Stimulated activated CD4-positive, alpha-beta T cell treated with anti-CD3 and anti-CD28 coated beads, Interleukin-4, amount 100 ng/mL, for 1 hour (primary cell): Measurements from ENCODE around the gene RANBP6.
"Not testable (repeated sequence)": the region's sequence is repeated elsewhere in the genome, so short reads cannot be mapped to it uniquely, and the experiment has no call there.

Experiments used
- DNase-seq: peaks from one replicate; pipeline ENCODE4 v3.0.0-alpha.2; 2020

The RANBP6 gene

DNA sequence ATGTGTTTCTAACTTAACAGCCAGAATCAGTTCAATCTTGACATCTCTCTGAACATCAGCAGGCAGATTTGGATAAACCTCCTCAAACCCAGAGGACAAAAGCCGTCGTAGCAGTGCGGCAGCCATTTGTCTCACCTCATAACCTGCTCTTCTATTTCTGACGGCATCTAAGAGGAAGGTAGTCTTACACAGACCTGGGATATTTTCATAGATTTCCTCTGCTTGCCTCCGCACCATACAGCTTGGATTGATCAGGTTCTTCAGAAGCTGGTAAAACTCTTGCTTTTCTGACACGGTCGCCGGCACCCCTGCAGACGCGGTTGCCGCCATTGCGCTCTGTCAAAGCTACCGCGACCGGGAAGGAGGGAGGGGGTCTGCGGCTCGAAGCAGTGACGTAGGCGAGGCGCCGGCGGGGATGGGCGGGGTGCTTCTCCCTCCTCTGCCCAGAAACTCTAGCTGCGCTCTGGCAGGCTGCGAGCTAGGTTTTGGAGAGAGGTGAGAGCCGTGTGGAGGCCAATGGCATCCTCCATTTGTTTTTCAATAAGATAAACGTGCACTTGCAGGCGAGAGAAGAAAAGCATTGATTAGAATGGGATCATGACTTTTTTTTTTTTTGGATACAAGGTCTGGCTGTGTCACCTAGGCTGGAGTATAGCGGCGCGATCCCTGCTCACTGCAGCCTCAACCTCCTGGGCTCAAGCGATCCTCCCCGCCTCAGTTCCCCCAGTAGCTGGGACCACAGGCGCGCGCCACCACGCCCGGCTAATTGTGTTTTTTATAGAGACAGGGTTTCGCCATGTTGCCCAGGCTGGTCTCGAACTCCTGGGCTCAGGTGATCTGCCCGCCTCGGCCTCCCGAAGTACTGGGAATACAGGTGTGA, at the start of gene RANBP6:
RANBP6 (minus strand) TSS at position 347 of the 880 bp plus-strand sequence; CDS start at position 330, 17 bp downstream.
- peak; percentile 90 for DNase-seq

DNA sequence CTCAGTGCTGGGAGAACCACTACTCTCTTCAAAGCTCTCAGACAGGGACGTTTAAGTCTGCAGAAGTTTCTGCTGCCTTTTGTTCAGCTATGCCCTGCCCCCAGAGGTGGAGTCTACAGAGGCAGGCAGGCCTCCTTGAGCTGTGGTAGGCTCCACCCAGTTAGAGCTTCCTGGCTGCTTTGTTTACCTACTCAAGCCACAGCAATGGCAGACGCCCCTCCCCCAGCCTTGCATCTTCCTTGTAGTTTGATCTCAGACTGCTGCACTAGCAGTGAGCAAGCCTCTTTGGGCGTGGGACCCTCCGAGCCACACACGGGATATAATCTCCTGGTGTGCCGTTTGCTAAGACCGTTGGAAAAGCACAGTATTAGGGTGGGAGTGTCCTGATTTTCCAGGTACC, 47.7 kb upstream of the RANBP6 start:
- not testable (repeated sequence) for DNase-seq

DNA sequence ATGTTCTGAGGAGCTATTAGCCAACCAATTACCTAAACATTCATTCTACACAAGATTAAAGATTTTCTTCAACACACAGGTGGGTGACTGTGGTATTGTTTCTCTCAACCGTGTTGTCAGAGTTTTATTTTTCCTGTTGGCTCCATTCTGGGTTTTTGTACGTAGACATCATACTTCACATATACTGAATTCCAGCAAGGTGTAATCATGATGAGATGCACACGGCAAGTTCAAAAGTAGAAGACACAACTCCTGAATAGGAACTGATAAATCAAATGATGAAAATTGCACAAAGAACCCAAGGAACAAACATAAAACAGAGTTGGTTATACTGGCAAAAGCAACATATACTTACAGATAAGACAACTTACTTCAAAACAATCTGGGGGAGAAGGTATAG, 40.2 kb upstream of the RANBP6 start:
- DNase-seq: no peak

DNA sequence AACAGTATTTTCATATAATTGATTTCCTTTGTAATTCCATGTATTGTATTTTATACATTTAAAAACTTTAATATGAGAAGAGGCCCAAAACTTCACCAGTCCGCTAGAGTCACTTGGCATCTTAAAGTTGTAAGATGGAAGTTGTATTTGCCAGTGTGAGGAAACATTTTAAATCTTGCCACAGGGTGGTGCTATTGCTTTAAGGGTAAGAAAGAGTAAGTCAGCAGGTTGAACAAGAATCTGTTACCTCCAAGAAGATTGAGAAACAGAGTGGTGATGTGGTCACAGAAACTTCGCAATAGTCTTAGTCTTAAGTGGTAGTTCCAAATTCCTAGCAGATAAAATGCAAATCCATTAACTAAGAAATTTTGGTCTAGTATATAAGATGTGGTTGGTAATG, 39.8 kb upstream of the RANBP6 start:
- no peak for DNase-seq

DNA sequence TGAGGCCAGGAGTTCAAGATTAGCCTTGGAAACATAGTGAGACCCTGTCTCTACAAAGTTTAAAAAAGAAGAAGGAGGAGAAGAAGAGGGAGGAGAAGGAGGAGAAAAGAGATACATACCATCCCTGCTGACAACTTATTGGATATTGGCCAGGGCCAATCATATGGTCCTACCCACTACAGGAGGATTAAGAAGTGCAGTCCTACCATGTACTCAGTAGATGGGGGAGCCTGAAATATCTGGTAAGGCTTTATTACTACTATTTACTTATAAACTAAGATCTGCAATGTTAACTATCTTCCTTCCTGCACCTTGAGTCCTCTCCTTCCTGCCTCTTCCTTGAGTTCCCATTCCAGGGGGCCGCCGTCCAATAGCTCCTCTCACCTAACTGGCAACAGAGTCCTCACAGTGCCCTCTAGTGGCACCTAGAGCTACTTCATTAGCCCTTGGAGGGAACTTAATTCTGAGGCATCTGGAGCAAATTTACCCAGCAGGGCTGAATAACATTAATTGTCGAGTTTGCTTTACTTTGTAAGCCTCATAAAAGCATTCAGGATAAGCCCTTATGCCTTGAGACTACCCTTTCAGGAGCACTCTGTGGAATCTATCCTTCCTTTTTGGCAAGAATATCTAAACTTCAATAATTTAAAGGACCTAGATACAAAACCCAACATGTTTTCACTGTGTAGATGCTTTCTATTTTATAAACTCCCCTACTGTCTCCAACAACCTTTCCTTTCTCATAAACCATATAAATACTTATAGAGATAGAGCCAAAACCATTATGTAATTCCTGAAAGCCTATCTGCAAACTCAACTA, 39.1 kb upstream of the RANBP6 start:
- peak; percentile 47 for DNase-seq

DNA sequence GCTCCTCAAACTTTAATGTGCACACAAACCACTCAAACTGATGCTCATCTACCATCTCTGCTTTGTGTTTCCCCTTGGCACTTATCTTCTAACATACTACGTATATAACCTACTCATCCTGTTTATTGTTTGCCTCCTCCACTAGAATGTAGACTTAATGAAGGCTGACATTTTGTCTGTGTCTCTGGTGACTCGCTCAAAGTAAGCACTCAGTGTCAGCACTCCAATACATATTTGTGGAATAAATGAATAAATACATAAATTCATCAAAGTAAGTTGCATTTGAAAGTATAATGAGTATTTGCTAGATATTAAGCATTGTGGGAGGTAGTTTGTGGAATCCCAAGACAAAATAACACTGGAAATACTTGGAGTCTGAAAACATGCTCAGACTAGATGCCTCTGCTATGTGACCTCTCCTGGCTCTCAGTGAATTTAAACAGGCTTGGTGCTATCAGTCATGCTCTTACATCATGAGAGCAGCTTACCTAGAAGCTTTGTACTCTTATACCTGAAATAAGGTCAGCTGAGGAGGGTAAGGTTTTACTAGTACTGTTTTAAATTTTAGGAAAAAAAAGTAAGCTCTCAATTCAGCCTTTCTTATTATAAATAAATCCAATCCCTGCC, 37.0 kb upstream of the RANBP6 start:
- no peak for DNase-seq

DNA sequence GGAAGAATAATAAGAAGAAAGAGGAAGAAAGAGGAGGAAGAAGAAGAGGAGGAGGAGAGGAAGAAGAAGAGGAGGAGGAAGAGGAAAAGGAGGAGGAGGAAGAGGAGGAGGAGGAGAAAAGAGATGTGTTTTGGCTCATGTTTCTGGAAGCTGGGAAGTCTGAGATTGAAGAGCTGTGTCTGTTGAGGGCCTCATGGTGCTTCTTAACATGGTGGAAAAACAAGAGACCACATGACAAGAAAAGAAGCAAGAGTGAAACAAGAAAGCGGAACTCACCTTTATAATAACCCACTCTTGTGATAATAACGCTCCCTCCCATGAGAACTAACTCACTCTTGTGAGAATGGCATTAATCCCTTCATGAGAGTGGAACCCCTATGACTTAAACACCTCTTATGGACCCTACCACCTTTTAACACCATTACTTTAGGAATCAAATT, 36.1 kb upstream of the RANBP6 start:
- no peak for DNase-seq

DNA sequence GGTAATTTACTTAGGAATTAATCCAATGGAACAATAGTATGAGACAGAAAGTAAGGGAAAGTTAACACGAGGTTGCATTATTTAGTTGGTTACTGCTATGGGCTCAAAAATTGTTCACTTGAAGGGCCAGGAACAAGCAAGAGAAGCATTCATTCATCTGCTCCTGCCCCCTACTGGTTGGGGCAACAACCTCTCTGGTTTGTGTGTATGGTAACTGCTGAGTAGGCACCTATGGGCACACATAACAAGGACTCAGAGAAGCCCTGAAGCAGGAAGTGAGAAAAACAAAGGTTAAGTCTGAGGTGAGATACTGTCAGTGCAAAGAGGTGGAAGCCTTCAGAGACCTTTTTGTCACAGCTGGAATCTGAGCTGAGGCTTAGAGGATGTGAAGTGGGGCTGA, 34.4 kb upstream of the RANBP6 start:
- DNase-seq: no peak

DNA sequence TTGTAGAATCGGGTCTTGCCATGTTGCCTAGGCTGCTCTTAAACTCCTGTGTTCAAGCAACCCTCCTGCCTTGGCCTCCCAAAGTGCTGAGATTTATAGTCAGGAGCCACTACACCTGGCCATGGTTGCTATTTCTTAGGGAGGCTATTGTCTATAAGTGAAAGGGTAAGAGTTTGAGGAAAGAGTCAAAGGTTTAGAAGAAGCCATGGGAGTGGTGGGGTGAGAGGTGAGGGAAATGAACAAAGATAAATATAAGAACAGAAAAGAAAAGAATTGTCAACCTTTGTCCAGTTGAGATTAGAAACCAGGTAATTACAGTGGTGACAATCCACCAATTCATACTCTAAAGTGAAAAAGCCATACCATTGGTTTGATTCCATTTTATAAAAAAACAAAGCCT, 32.6 kb upstream of the RANBP6 start:
- DNase-seq: no peak

DNA sequence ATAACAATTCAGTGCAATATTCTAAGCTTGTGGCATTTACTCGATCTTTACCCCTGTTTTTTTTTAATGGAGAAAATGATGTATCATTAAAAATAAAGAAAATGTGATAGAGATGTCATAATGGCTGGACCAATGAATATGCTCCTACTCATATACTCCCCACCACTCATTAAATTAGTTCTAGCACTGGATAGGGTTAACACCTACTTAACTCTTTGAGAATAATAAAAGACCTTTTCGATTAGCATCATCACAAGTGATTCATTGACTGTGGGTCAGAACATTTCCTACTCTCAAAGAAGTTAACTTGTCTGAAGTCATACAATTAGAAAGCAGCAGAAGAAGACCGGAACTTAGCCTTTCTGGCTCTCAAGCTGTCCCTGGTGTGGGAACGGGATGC, 31.6 kb upstream of the RANBP6 start:
- no peak for DNase-seq

DNA sequence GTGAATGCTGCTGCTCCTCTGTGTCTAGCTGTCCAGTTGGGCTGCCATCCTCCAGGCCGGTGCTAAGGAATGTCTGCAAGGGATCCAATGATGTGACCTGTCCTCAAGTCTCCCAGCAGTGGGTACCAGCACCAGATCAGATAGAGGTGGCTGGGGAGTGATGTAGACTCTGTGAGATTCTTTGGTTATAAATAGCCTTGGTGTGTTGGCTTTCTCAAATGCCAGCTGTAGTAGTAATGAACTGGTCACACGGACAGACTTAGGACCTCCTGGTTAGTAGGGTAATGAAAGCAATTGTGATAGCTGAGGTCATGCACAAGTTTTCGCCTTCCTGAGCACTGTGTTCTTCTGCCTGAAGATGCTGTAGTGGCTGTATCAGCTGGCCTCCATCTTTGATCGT, 29.9 kb upstream of the RANBP6 start:
- DNase-seq: no peak

DNA sequence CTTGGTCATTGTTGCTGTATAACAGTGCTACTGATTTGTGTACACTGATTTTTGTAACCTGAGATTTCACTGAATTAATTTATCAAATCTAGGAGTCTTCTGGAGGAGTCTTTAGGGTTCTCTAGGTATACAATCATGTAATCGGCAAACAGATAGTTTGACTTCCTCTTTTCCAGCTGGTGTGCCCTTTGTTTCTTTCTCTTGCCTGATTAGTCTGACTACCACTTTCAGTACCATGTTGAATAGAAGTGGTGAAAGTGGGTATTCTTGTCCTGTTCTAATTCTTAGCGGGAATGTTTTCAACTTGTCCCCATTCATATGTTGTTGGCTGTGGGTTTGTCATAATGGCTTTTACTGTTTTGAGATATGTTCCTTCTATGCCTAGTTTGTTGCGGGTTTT, 24.7 kb upstream of the RANBP6 start:
- no peak for DNase-seq

DNA sequence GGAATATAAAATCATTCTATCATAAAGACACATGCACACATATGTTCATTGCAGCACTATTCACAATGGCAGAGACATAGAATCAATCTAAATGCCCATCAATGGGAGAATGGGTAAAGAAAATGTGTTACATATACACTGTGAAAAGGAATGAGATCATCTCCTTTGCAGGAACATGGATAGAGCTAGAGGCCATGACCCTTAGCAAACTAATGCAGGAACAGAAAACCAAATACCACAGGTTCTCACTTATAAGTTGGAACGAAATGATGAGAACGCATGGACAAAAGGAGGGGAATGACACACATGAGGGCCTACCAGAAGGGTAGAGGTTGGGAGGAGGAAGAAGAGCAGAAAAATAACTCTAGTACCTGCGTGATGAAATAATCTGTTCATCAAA, 21.0 kb upstream of the RANBP6 start:
- no peak for DNase-seq

DNA sequence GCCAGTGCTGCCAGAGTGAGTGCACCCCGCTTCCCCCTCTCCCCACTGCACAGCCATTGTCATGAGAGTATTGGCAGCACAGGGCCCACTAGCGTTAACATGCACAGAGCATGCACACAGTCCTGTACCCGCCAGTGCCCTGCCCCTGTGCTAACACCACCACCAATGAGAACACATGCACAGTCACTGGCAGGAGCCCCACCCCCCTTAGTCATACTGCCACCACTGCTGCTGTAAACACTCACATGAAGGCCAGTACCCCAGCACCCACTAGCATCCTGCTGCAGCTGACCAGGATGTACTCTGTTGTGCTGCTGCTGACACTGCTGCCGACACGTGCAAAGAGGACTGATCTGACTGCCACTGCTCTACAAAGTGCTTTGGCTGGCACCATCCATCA, 19.5 kb upstream of the RANBP6 start:
- DNase-seq: no peak

DNA sequence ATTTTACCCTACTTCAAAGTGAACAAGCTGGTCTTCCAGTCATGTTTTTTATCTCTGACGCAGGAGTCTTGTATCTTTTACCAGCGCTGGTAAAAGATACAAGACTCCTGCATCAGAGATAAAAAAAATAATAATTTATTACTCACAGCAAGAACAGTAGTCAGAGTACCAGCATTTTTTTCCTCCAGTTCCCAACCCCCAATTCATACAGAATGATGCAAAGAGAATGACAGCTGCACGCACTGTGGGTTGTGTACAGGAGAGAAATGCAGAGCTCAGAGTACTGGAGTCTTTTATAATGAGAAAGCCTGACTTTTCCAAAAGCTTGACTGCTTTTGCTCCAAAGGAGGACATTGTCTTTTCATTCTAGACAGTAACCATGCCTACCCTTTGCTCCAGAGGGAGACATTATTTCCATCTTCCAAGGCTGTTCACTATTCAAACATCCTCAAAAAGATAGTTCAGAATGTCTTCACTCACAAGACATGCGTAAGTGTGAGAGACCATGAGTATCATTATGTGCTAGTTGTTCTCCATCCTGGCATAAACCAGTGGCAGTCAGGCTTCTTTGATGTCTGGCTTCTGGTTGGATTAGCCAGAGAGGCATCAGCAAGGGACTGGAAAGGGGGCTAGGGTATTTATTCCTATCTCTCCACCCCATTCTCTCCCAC, 14.3 kb upstream of the RANBP6 start:
- no peak for DNase-seq

DNA sequence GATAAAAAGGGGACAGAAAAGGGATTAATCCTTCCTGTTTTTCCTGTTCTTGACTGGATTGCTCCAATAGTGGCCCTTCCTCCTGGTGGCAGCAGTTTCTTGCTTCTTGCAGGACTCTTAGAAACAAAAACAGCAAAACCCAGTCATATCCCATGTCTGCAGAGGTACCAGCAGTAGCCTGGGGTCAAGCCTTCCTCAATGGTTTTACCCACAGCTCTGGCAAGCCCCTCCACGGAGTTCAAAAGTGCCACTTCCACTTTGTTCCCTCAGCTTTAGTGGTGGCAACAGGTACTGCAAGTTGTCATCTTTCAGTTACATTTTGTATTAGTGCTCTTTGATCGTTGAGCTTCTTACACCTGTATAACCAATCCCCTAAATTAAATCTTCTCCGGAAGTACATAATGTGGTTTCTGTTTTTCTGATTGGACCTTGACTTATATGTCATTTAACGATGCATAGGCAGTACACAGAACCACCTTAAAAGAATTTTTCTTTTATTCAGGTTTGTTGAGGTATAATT, 8.7 kb upstream of the RANBP6 start:
- no peak for DNase-seq

DNA sequence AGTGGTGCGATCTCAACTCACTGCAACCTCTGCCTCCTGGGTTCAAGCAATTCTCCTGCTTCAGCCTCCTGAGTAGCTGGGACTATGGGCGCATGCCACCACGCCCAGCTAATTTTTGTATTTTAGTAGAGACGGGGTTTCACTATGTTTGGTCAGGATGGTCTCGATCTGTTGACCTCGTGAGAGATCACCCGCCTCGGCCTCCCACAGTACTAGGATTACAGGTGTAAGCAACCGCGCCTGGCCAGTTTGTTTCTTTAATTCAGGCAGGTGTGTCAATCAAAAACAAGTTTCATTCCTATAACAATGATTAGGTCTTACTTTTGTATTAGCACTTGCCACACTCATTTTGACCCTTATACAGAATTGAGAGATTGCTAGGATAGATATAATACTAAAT, 1.6 kb upstream of the RANBP6 start:
- DNase-seq: not testable (repeated sequence)

DNA sequence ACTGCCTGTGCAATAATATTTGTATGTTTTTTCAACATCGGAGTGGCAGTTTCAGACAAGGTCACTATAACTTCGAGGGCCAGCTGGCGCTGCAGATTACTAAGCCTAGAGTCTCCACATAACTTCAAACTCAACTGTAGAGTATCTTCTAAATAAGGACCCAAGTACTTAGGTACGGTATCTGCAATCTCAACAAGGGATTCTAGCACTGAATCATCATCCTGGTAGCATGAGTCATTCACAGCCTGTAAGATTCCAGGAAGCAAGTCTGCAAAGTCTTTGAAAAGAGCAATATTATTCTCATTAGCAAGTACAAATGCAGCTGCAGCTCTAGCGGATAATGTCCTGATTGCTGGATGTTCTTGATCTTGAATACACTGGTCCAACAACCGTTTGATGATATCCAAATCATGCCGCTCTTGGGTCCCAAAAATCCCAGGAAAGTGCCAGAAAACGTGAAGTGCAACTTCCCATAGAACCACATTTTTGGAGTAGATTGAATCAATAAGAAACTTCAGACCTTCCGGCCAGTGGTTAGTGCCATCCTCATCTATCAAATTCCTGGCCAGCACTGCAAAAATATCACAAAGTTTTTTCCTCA, 654 bp downstream of the RANBP6 start:
- DNase-seq: no peak

DNA sequence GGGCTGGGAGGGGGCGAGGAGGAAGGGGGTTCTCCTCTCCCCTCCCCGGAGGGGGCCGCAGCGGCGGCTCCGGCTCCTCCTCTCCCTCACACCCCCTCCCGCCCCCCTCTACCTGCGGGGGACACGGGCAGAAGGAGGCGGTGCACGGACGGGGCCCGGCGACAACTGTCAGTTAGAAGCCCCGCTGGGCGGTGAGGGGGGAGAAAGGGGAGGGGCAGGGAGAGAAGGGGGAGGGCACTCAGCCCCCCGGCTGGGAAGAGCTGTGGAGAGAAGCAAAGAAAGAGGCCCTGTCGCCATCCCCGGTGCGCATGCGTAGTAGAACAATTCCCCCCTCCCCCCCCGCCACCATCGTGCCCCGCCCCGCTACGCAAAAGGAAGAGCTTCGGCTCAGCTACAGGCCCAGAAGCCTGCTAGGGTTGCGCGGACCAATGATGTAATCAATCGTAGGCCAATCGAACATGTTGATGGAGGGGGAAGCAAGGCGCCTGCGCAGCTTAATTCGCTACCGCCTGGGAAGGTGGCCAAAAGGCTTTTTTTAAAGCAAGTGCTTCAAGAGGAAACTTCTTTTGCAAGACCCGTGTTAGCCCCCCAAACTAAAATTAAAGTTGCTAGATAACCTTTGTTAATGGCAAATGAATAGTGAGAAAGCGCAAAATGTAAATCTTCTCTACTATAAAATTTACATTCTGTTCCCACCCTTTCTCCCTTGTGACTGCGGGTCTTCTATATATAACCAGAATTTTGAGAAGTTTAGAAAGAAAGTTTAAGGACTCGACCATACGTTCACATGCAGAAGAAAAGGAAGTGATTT, 7.0 kb downstream of the RANBP6 start:
- peak; percentile 88 for DNase-seq

DNA sequence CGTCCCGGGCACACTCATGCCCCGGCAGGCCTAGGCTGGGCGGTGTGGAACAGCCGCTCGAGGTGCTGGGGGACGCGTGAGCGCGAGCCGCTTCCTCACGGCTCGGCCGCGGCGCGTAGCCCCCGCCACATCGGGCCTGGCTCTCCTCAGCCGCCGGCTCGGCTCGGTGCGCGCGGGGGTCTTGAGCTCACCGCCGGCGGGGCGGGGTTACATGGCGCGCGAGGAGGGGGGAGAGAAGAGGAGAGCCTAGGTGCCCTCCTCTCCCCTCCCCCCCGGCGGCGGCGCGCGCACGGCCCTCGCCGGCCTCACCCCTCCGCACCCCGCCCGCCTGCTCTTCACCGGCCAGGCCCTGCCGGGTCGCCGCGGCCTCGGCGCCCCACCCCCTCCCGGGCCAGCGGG, 7.7 kb downstream of the RANBP6 start:
- DNase-seq: peak; percentile 82

DNA sequence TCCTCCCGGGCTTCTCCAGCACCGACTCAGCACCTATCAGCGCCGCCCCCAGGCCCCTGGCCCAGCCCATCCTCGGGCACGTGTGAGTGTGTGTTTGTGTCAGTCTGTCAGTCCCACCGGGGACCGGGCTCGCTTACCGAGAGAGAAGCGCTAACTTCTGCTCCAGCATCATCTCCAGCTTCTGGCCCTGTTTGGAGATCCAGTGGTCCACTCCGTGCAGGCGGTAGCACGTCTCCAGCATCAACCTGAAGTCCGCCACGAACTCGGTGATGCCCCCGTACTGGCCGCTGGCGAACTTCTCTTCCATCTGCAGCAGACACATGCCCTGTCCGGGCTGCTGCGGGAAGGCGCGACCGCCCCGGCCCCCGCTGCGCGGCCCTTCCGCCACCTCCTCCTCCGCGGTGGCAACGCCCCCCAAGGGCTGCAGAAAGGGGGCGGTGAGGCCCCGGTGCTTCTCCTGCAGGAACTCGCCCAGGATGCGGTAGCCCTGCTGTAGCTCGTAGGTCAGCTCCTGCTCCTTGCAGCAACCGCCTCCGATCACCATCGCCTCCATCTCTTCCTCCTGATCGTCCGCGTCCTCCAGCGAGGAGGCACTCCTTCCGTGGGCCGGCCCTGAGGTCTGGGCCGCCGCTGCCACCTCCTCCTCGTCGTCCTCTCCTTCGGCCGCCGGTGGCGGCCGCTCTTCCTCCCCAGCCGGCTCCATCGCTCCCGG, 8.2 kb downstream of the RANBP6 start:
- peak; percentile 98 for DNase-seq
